Suprapubic skin (tissue), 4 donors: ENCODE measurements around the gene HDAC3. TPM values are rescaled to one million over a fixed set of nuclear protein-coding genes. Genes with fewer than 3 reads are reported as not detected.

Experiments
- DNase-seq, 2 donors: peaks; one replicate each; pipeline ENCODE4 v3.0.0-alpha.2; 2019; ENCODE audit warnings: low spot score in 2 of 2
- H3K27ac ChIP-seq: fragments of 200-600 bp; sonication (generic); one replicate; pipeline ENCODE4 v1.5.1; 2019
- H3K27me3 ChIP-seq: fragments of 200-600 bp; sonication (generic); one replicate; pipeline ENCODE4 v1.5.1; 2019
- H3K36me3 ChIP-seq: fragments of 200-600 bp; sonication (generic); one replicate; pipeline ENCODE4 v1.5.1; 2019
- H3K4me1 ChIP-seq: fragments of 200-600 bp; sonication (generic); one replicate; pipeline ENCODE4 v1.5.1; 2019
- H3K4me3 ChIP-seq: fragments of 200-600 bp; sonication (generic); one replicate; pipeline ENCODE4 v1.5.1; 2019; ENCODE audit warnings: mild to moderate bottlenecking
- H3K9me3 ChIP-seq: fragments of 200-600 bp; sonication (generic); one replicate; pipeline ENCODE4 v1.5.1; 2019
- EP300 ChIP-seq: sonication (generic); formaldehyde crosslinking; IDR thresholded peaks from one replicate; pipeline ENCODE4 v1.6.1; 2017; ENCODE audit warnings: antibody characterized with exemption
- POLR2A ChIP-seq, 2 donors: fragments of 450-650 bp; IDR thresholded peaks; one replicate each; pipeline ENCODE4 v1.6.1; 2017; ENCODE audit warnings: antibody characterized with exemption in 2 of 2, mild to moderate bottlenecking in 2 of 2, moderate library complexity in 2 of 2
- POLR2AphosphoS5 ChIP-seq, 3 donors: sonication (generic); formaldehyde crosslinking; IDR thresholded peaks; one replicate each; pipeline ENCODE4 v1.6.1; 2017; ENCODE audit warnings: antibody characterized with exemption in 3 of 3
- WGBS: methylation state at CpG from one replicate; pipeline ENCODE4 v1.1.5; 2018; 5-methylcytosine and 5-hydroxymethylcytosine counted together
- total RNA-seq, 4 donors: library from RNA; depleted of rRNA; stranded (reverse); fragments of >200 nt; gene quantifications; one replicate each; pipeline ENCODE4 v1.1.0, GENCODE V29; 2016
- TF ChIP-seq, protein P1 (sequence below), 2 donors: fragments of 200-600 bp in 1 of 2; fragments of 450-650 bp in 1 of 2; sonication (generic) in 1 of 2; IDR thresholded peaks; one replicate each; pipeline ENCODE4 v1.5.1; 2016 to 2019; ENCODE audit warnings: antibody characterized with exemption in 2 of 2, mild to moderate bottlenecking in 1 of 2, moderate library complexity in 1 of 2

HDAC3 gene
- total RNA-seq, 4 donors from 2014 or later, result 50.0 to 79.2 (median 59.4) TPM

DNA sequence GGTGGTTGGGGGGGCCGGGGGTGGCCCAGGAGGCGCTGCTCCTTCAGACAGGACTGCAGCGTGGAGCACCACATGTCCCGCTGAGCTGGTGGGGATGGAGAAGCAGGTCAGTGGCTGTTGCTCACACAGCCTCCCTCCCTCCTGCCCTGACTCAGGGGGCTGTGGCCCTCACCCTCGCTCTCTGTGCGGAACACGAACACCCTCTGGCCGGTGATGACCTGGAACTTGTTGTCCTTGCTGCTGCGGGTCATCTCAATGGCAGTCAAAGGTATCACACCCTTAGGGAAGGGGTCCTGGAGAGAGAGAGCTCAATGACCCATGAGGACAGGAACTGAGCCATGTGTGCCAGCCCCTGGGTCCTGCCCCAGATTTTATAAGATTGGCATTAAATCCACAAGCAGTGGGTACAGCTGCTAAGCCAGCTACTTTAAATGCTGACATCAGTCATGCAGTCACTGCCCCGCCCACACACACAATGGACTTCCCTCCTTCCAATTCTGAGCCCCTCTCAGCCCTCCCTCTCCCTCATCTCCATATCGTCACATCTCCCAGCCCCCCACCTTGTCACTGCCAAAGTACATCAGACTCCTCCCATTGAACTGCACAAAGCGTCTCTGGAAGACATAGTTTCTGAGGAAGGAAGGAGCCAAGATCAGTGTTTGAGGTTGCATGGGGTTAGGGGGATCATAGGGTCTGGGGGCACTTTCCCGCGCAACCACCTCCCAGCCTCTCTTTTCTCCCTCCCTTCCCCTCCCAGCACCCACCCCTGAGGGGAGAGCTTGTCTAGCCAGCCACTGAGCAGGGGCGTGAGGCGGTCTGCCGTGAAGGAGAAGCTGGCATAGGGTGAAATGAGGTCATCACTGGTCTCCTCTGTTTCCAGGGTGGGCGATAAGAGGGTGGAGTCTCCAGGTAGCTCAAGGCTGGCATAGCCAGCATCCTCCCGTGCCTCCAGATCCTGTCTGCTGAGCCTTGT is 36.5 kb upstream of the HDAC3 start:
- Histone ChIP-seq H3K4me3 (no peak overlapping the region), H3K27me3 (no peaks in the 10 kb centered on the region), H3K9me3 (no peaks in the 10 kb centered on the region), H3K4me1 (no peaks in the 10 kb centered on the region), H3K27ac (no peak overlapping the region), H3K36me3 (no peaks in the 10 kb centered on the region)
- 65% methylated on average over 14 of the region's 19 CpGs for WGBS
- TF ChIP-seq POLR2AphosphoS5 (IDR thresholded peaks at IDR 0.05), result no peak
- TF ChIP-seq EP300, result no peak
- TF ChIP-seq, protein P1, sequence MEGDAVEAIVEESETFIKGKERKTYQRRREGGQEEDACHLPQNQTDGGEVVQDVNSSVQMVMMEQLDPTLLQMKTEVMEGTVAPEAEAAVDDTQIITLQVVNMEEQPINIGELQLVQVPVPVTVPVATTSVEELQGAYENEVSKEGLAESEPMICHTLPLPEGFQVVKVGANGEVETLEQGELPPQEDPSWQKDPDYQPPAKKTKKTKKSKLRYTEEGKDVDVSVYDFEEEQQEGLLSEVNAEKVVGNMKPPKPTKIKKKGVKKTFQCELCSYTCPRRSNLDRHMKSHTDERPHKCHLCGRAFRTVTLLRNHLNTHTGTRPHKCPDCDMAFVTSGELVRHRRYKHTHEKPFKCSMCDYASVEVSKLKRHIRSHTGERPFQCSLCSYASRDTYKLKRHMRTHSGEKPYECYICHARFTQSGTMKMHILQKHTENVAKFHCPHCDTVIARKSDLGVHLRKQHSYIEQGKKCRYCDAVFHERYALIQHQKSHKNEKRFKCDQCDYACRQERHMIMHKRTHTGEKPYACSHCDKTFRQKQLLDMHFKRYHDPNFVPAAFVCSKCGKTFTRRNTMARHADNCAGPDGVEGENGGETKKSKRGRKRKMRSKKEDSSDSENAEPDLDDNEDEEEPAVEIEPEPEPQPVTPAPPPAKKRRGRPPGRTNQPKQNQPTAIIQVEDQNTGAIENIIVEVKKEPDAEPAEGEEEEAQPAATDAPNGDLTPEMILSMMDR (IDR thresholded peaks at IDR 0.05), result no peak
- no peak for TF ChIP-seq POLR2A (IDR thresholded peaks at IDR 0.05)
- DNase-seq, result no peak

DNA sequence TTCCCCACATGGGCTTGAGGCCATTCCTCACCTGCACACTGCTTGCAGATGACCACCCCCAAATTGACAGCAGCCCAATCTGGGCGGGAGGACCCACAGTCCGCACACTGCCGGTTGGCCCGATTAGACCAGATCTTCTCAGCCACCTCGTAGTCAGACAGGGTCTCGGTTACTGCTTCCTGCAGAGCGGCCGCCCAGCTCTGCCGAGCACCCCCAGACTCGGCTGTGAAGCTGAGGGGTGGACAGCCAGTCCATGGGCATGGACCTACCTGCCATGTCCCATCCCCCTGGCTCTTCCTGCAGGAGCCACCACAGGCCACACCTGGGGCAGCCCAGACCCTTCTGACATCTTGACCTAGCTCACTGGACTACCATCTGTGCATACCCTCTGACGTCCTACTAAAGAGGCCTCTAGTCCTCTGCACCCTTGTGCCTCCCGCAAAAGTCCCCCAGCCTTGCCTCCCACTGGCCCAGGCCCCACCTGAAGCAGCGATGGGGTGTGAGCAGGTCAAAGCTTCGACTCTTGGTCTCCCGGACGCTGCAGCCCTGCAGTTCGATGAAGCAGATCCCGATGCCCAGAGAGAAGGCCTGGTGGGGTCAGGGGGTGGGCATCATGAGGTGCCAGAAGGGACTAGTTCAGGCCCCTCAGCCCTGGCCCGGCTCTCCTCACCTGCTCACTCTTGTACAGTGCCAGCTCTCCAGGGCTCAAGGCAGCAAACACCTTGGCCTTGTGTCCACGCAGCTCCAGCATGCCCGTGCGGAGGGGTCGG is 35.6 kb upstream of the HDAC3 start:
- H3K9me3 ChIP-seq, result no peaks in the 10 kb centered on the region
- H3K4me1 ChIP-seq, result no peaks in the 10 kb centered on the region
- TF ChIP-seq POLR2AphosphoS5 (IDR thresholded peaks at IDR 0.05), result no peak
- TF ChIP-seq, protein P1 (IDR thresholded peaks at IDR 0.05), result no peak
- TF ChIP-seq POLR2A (IDR thresholded peaks at IDR 0.05), result no peak
- no peak for TF ChIP-seq EP300
- H3K27ac ChIP-seq, result no peak overlapping the region
- no peaks in the 10 kb centered on the region for H3K27me3 ChIP-seq
- 94% methylated on average over 18 of the region's 23 CpGs for WGBS
- H3K4me3 ChIP-seq, result no peak overlapping the region
- DNase-seq, result no peak
- no peaks in the 10 kb centered on the region for H3K36me3 ChIP-seq

DNA sequence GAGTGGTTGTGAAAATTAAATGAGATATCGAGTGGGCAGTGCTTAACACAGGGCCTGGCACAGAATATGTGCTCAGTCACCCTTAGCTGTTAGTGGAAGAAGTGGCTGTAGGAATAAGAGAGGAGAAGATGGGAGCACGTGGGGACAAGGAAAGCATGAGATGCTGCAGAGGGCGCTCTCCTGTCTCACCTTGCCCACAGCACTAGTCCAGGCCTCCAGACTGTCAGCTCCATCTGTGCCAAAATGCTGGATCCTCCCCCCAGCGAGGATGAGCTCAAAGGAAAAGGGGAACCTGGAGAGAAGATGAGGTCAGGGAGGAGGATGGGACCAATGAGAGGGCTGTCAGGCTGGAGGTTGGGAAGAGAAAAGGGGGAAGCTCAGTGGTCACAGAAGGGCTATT is 32.9 kb upstream of the HDAC3 start:
- TF ChIP-seq, protein P1 (IDR thresholded peaks at IDR 0.05), result no peak
- TF ChIP-seq POLR2A (IDR thresholded peaks at IDR 0.05) (no peak), POLR2AphosphoS5 (IDR thresholded peaks at IDR 0.05) (no peak), EP300 (no peak)
- Histone ChIP-seq H3K27ac (no peak overlapping the region), H3K4me3 (no peak overlapping the region), H3K9me3 (no peaks in the 10 kb centered on the region), H3K4me1 (no peaks in the 10 kb centered on the region), H3K27me3 (no peaks in the 10 kb centered on the region), H3K36me3 (no peaks in the 10 kb centered on the region)
- WGBS, result 69% methylated on average over 4 of the region's 4 CpGs
- DNase-seq, result no peak

DNA sequence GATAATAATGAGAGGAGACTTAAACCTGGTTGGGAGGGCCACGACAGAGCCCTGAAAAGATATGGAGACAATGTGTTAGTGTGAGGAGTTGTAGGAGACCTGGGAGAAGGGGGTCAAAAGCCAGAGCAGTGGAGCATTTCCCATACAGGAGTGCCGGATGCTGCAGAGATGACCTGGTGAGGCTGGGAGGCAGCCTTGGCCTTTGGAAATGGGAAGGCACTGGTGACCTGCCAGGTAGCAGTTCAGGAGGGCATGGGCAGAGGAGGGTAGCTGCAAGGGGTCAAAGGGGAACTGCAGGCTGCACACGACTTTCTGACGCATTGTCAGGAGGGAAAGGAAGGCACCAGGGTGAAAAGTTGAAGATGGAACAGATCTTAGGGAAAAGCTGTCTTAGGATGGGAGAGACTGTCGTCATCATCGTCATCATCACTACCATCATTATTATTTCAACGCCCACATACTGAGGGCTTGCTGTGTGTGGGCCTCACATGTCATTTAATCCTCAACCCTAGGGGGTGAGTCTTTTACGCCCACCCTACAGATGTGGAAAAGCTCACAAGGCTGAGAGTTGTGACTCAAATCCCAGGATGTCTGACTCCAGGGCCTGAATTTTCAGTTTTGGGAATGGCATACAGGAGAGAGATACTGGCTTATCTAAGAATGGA is 32.1 kb upstream of the HDAC3 start:
- WGBS, result 78% methylated on average over 8 of the region's 8 CpGs

More for the DNA sequence above, 32.1 kb upstream of the HDAC3 start:
- H3K27me3 ChIP-seq, result no peaks in the 10 kb centered on the region
- TF ChIP-seq, protein P1 (IDR thresholded peaks at IDR 0.05), result no peak
- TF ChIP-seq EP300 (no peak), POLR2AphosphoS5 (IDR thresholded peaks at IDR 0.05) (no peak), POLR2A (IDR thresholded peaks at IDR 0.05) (no peak)
- DNase-seq, result no peak
- no peak overlapping the region for H3K4me3 ChIP-seq
- H3K36me3 ChIP-seq, result no peaks in the 10 kb centered on the region
- no peak overlapping the region for H3K27ac ChIP-seq
- no peaks in the 10 kb centered on the region for H3K4me1 ChIP-seq
- no peaks in the 10 kb centered on the region for H3K9me3 ChIP-seq
